Nephron (organoid): ENCODE data around the gene GFOD2.
A peak's percentile ranks its signal among the peaks of the same experiment; 100 is the strongest.

Experiments
- H3K27ac Mint-ChIP-seq, 3 experiments: 2 replicates each; pipeline ENCODE4 v1.8.0; 2020; ENCODE audit warnings: mixed read lengths in 3 of 3, mild to moderate bottlenecking in 2 of 3, moderate library complexity in 1 of 3
- H3K27me3 Mint-ChIP-seq: 2 replicates; pipeline ENCODE4 v1.8.0; 2021; ENCODE audit warnings: low read depth, mild to moderate bottlenecking, moderate library complexity, mixed read lengths
- H3K36me3 Mint-ChIP-seq: 2 replicates; pipeline ENCODE4 v1.8.0; 2020; ENCODE audit warnings: low read depth, mixed read lengths
- H3K4me1 Mint-ChIP-seq: 2 replicates; pipeline ENCODE4 v1.8.0; 2020; ENCODE audit warnings: mixed read lengths
- H3K4me3 Mint-ChIP-seq, 3 experiments: 2 replicates each; pipeline ENCODE4 v1.8.0; 2020; ENCODE audit warnings: mild to moderate bottlenecking in 3 of 3, mixed read lengths in 3 of 3, moderate library complexity in 2 of 3
- H3K9me3 Mint-ChIP-seq: 2 replicates; pipeline ENCODE4 v1.8.0; 2020; ENCODE audit warnings: mixed read lengths
- CTCF ChIP-seq, 3 experiments: fragments of 200-600 bp; sonication (generic); IDR thresholded peaks; one replicate each; pipeline ENCODE4 v1.5.0; 2021; ENCODE audit warnings: antibody characterized with exemption in 3 of 3; ENCODE audit not compliant: unreplicated experiment in 3 of 3

Gene GFOD2

GRCh38 chr16:67657751-67658518 is 61.2 kb downstream of the GFOD2 start:
- no peaks in the 10 kb centered on the region for H3K9me3 Mint-ChIP-seq
- peak overlapping the region; percentile 94 to 98 (median 96) for H3K4me3 Mint-ChIP-seq
- H3K36me3 Mint-ChIP-seq: no peaks in the 10 kb centered on the region
- H3K27me3 Mint-ChIP-seq: peaks cover 21% of the 10 kb centered on the region
- TF ChIP-seq CTCF (IDR thresholded peaks at IDR 0.05; ENCODE audit: unreplicated experiment in 3 of 3): no peak
- H3K4me1 Mint-ChIP-seq: no peaks in the 10 kb centered on the region
- no peak overlapping the region for H3K27ac Mint-ChIP-seq

GRCh38 chr16:67657017-67657608 is 62.0 kb downstream of the GFOD2 start:
- Mint-ChIP-seq H3K27me3 (peaks cover 25% of the 10 kb centered on the region), H3K27ac (no peak overlapping the region), H3K4me1 (no peaks in the 10 kb centered on the region), H3K4me3 (peak overlapping the region; percentile 37 to 72 (median 64)), H3K9me3 (no peaks in the 10 kb centered on the region), H3K36me3 (no peaks in the 10 kb centered on the region)
- TF ChIP-seq CTCF (IDR thresholded peaks at IDR 0.05; ENCODE audit: unreplicated experiment in 3 of 3): no peak

GRCh38 chr16:67656344-67657016 is 62.6 kb downstream of the GFOD2 start:
- Mint-ChIP-seq H3K9me3 (no peaks in the 10 kb centered on the region), H3K27me3 (peaks cover 31% of the 10 kb centered on the region), H3K27ac (no peak overlapping the region), H3K4me3 (peak overlapping the region; percentile 9 to 72 (median 56)), H3K4me1 (no peaks in the 10 kb centered on the region), H3K36me3 (no peaks in the 10 kb centered on the region)
- TF ChIP-seq CTCF (IDR thresholded peaks at IDR 0.05; ENCODE audit: unreplicated experiment in 3 of 3): no peak

GRCh38 chr16:67655363-67655762 is 63.8 kb downstream of the GFOD2 start:
- no peaks in the 10 kb centered on the region for H3K4me1 Mint-ChIP-seq
- no peak overlapping the region for H3K27ac Mint-ChIP-seq
- H3K9me3 Mint-ChIP-seq: no peaks in the 10 kb centered on the region
- H3K36me3 Mint-ChIP-seq: no peaks in the 10 kb centered on the region
- peak overlapping the region; percentile 52 to 66 (median 58) for H3K4me3 Mint-ChIP-seq
- no peak for TF ChIP-seq CTCF (IDR thresholded peaks at IDR 0.05; ENCODE audit: unreplicated experiment in 3 of 3)
- peaks cover 42% of the 10 kb centered on the region for H3K27me3 Mint-ChIP-seq

- no peak for TF ChIP-seq CTCF (IDR thresholded peaks at IDR 0.05; ENCODE audit: unreplicated experiment in 3 of 3)
- H3K4me1 Mint-ChIP-seq: no peaks in the 10 kb centered on the region
- no peaks in the 10 kb centered on the region for H3K9me3 Mint-ChIP-seq
- no peaks in the 10 kb centered on the region for H3K36me3 Mint-ChIP-seq
- H3K4me3 Mint-ChIP-seq: peak overlapping the region; percentile 48 to 64 (median 58)
- no peak overlapping the region for H3K27ac Mint-ChIP-seq
- H3K27me3 Mint-ChIP-seq: peaks cover 51% of the 10 kb centered on the region
Observed at GRCh38 chr16:67654403-67654911, 64.7 kb downstream of the GFOD2 start.
